A549 (cell line): ENCODE measurements around the gene MFAP2. TPM values are rescaled to one million over a fixed set of nuclear protein-coding genes. Genes with fewer than 3 reads are reported as not detected.

Experiments used
- ATAC-seq, 2 experiments: fragments of 200-7000 bp in 1 of 2; fragments of >200 bp in 1 of 2; cut with Nextera tagmentation in 1 of 2; cut with Tn5 transposase in 1 of 2; 3 replicates each; pipeline versions ENCODE4 v1.8.0 to v1.9.1; 2018 to 2020; ENCODE audit warnings: mild to moderate bottlenecking in 1 of 2, moderate library complexity in 1 of 2
- CTCF ChIA-PET: fragments of 300-600 bp; sonication (Branson Sonifier 250); formaldehyde crosslinking; extraction: SDS; loops from one replicate; lab custom pipeline; 2021; ENCODE audit warnings: antibody characterized with exemption, inconsistent platforms; lab: Yijun Ruan, JAX
- POLR2A ChIA-PET: fragments of 350-600 bp; formaldehyde crosslinking; extraction: SDS; loops from one replicate; lab custom pipeline; 2021; ENCODE audit warnings: antibody characterized with exemption, inconsistent platforms; lab: Yijun Ruan, JAX
- DNase-seq, 2 experiments: peaks; one replicate each; pipeline versions ENCODE4 v3.0.0 to v3.0.0-alpha.2; 2011 to 2016; ENCODE audit warnings: low read depth in 1 of 2, low spot score in 1 of 2
- FAIRE-seq: peaks from 2 replicates; lab custom pipeline; 2011; peaks lifted over from hg19 to GRCh38; lab: Jason Lieb, UNC
- H3K27ac ChIP-seq, 2 experiments: fragments of >200 bp; sonication (Bioruptor Twin); formaldehyde crosslinking; 3 replicates each; pipeline ENCODE4 v1.5.1; 2016 to 2017
- H3K4me1 ChIP-seq: fragments of >200 bp; sonication (Bioruptor Twin); formaldehyde crosslinking; 3 replicates; pipeline ENCODE4 v1.6.1; 2016
- H3K4me2 ChIP-seq: fragments of >200 bp; sonication (Bioruptor Twin); formaldehyde crosslinking; 3 replicates; pipeline ENCODE4 v1.6.1; 2016
- H3K4me3 ChIP-seq: fragments of >200 bp; sonication (Bioruptor Twin); formaldehyde crosslinking; 3 replicates; pipeline ENCODE4 v1.5.1; 2016
- H3K9me3 ChIP-seq: fragments of >200 bp; sonication (Bioruptor Twin); formaldehyde crosslinking; 3 replicates; pipeline ENCODE4 v1.6.1; 2016
- BHLHE40 ChIP-seq: IDR thresholded peaks from 2 replicates; pipeline ENCODE4 v1.6.1; 2012; ENCODE audit warnings: low read depth, low read length, inconsistent platforms
- CBX2 ChIP-seq: fragments of 200-600 bp; sonication (generic); IDR thresholded peaks from 2 replicates; pipeline ENCODE4 v1.6.1; 2016; ENCODE audit warnings: low read depth, mild to moderate bottlenecking, borderline replicate concordance
- CBX8 ChIP-seq: fragments of 200-600 bp; sonication (generic); IDR thresholded peaks from 2 replicates; pipeline ENCODE4 v1.6.1; 2016
- CHD2 ChIP-seq: fragments of 150-350 bp; IDR thresholded peaks from 2 replicates; pipeline ENCODE4 v1.6.1; 2014; ENCODE audit warnings: low read length; ENCODE audit not compliant: partially characterized antibody
- EHF ChIP-seq: fragments of 250-450 bp; sonication (Bioruptor Pico); IDR thresholded peaks from 2 replicates; pipeline ENCODE4 v1.5.0; 2020; ENCODE audit warnings: mild to moderate bottlenecking
- EP300 ChIP-seq, 2 experiments: fragments of >200 bp; sonication (Bioruptor Twin); formaldehyde crosslinking; IDR thresholded peaks; 2 replicates in 1 of 2; 3 replicates in 1 of 2; pipeline ENCODE4 v1.6.1; 2016 to 2017
- FOSB ChIP-seq: fragments of 250-450 bp; sonication (Bioruptor Pico); IDR thresholded peaks from 2 replicates; pipeline ENCODE4 v1.5.0; 2020; ENCODE audit warnings: mild to moderate bottlenecking, moderate library complexity
- FOXS1 ChIP-seq: fragments of 250-450 bp; sonication (Bioruptor Pico); IDR thresholded peaks from 2 replicates; pipeline ENCODE4 v1.5.0; 2020; ENCODE audit warnings: mild to moderate bottlenecking, moderate library complexity
- GATA3 ChIP-seq: IDR thresholded peaks from 2 replicates; pipeline ENCODE4 v1.6.1; 2012; ENCODE audit warnings: borderline replicate concordance
- HDAC2 ChIP-seq: fragments of 200-600 bp; sonication (generic); IDR thresholded peaks from 2 replicates; pipeline ENCODE4 v1.6.1; 2016
- HMGXB4 ChIP-seq: fragments of 250-450 bp; sonication (Bioruptor Pico); IDR thresholded peaks from 2 replicates; pipeline ENCODE4 v1.5.0; 2021; ENCODE audit warnings: mild to moderate bottlenecking, moderate library complexity, borderline replicate concordance
- HOXA7 ChIP-seq: fragments of 250-450 bp; sonication (Bioruptor Pico); IDR thresholded peaks from 2 replicates; pipeline ENCODE4 v1.5.0; 2020; ENCODE audit warnings: mild to moderate bottlenecking, moderate library complexity
- KDM1A ChIP-seq: fragments of 200-600 bp; sonication (generic); IDR thresholded peaks from 2 replicates; pipeline ENCODE4 v1.6.1; 2016; ENCODE audit warnings: low read depth, mild to moderate bottlenecking
- KDM5A ChIP-seq: fragments of 200-600 bp; sonication (generic); IDR thresholded peaks from 2 replicates; pipeline ENCODE4 v1.6.1; 2016; ENCODE audit warnings: antibody characterized with exemption, mild to moderate bottlenecking
- NFE2L2 ChIP-seq: fragments of 150-350 bp; conservative IDR thresholded peaks from 2 replicates; pipeline ENCODE4 v1.6.1; 2014; ENCODE audit warnings: low read length
- NPAS2 ChIP-seq: fragments of 250-450 bp; sonication (Bioruptor Pico); IDR thresholded peaks from 2 replicates; pipeline ENCODE4 v1.8.0; 2022; ENCODE audit warnings: mild to moderate bottlenecking, moderate library complexity, borderline replicate concordance
- PBX3 ChIP-seq: IDR thresholded peaks from 2 replicates; pipeline ENCODE4 v1.6.1; 2012
- PHF8 ChIP-seq: fragments of 200-600 bp; sonication (generic); IDR thresholded peaks from 2 replicates; pipeline ENCODE4 v1.6.1; 2016; ENCODE audit warnings: low read depth, mild to moderate bottlenecking, antibody characterized with exemption, moderate library complexity, borderline replicate concordance
- RAD21 ChIP-seq, 2 experiments: fragments of >200 bp in 1 of 2; sonication (Bioruptor Twin) in 1 of 2; formaldehyde crosslinking in 1 of 2; IDR thresholded peaks in 1 of 2; conservative IDR thresholded peaks in 1 of 2; 2 replicates in 1 of 2; 3 replicates in 1 of 2; pipeline ENCODE4 v1.6.1; 2012 to 2018; ENCODE audit warnings: inconsistent platforms in 1 of 2
- RNF2 ChIP-seq: fragments of 200-600 bp; sonication (generic); IDR thresholded peaks from 2 replicates; pipeline ENCODE4 v1.6.1; 2016; ENCODE audit warnings: low read depth, mild to moderate bottlenecking, antibody characterized with exemption, moderate library complexity, borderline replicate concordance
- SMC3 ChIP-seq: fragments of >200 bp; sonication (Bioruptor Twin); formaldehyde crosslinking; IDR thresholded peaks from 3 replicates; pipeline ENCODE4 v1.6.1; 2018; ENCODE audit warnings: inconsistent platforms
- TP53 ChIP-seq: fragments of 250-450 bp; sonication (Bioruptor Pico); IDR thresholded peaks from 2 replicates; pipeline ENCODE4 v1.5.0; 2021; ENCODE audit warnings: mild to moderate bottlenecking, moderate library complexity
- ZFP36 ChIP-seq: fragments of 450-650 bp; IDR thresholded peaks from 2 replicates; pipeline ENCODE4 v1.6.1; 2014; ENCODE audit warnings: borderline replicate concordance; ENCODE audit not compliant: partially characterized antibody
- ZSCAN20 ChIP-seq: fragments of 250-450 bp; sonication (Bioruptor Pico); IDR thresholded peaks from 2 replicates; pipeline ENCODE4 v1.8.0; 2022; ENCODE audit warnings: mild to moderate bottlenecking, moderate library complexity
- WGBS: methylation state at CpG from one replicate; pipeline ENCODE4 v1.1.6; 2017; ENCODE audit errors: missing lambda C conversion rate; 5-methylcytosine and 5-hydroxymethylcytosine counted together
- polyA plus RNA-seq, 4 experiments: library from polyadenylated mRNA; depleted of rRNA in 3 of 4; stranded (reverse); fragments of >200 nt; fragmentation: RNase III in 1 of 4; extraction: RNeasy Plus Mini Kit Qiagen cat#74134 plus additional on column Dnase treatment in 1 of 4; gene quantifications; 2 replicates in 3 of 4; 3 replicates in 1 of 4; pipeline ENCODE4 v1.2.3, GENCODE V29; 2011 to 2017
- TF ChIP-seq, protein P1 (sequence below): fragments of >200 bp; sonication (Bioruptor Twin); formaldehyde crosslinking; IDR thresholded peaks from 2 replicates; pipeline ENCODE4 v1.6.1; 2016
- TF ChIP-seq, protein P2 (sequence below): fragments of >200 bp; sonication (Bioruptor Twin); formaldehyde crosslinking; IDR thresholded peaks from 3 replicates; pipeline ENCODE4 v1.5.1; 2016
- TF ChIP-seq, protein P3 (sequence below): IDR thresholded peaks from 2 replicates; pipeline ENCODE4 v1.6.1; 2012
- TF ChIP-seq, protein P4 (sequence below): fragments of >200 bp; sonication (Bioruptor Twin); formaldehyde crosslinking; IDR thresholded peaks from 3 replicates; pipeline ENCODE4 v1.6.1; 2016
- TF ChIP-seq, protein P5 (sequence below): IDR thresholded peaks from 2 replicates; pipeline ENCODE4 v1.6.1; 2012; ENCODE audit warnings: low read depth, borderline replicate concordance

Gene MFAP2
- polyA plus RNA-seq, 2 of the 4 experiments (the other 2 are of a cell fraction), result 0.45 to 0.90 TPM

DNA sequence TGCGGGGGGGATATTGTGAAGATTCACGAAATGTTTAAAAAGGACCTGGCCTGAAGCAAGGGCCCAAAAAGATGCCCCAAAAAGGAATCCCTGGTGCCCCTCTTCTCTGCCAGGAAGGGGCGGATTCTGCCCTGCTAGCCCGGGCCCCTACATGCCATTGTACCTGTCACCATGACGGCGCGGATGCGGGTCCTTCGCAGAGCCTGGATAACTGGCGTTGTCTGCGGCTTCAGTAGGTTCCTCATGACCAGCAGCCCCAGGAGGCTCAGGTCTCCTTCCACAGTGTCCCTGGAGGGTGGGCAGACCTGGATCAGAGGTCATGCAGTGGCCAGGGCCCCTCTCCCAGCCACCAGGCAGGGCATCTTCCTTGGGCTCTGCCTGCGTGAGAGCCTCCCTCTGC, 11.2 kb upstream of the MFAP2 start:
- no peak overlapping the region for H3K4me2 ChIP-seq
- WGBS, result 93% methylated on average over 11 of the region's 12 CpGs
- H3K4me3 ChIP-seq, result no peak overlapping the region
- no peak overlapping the region for H3K27ac ChIP-seq
- ChIA-PET POLR2A (interaction anchor here (0.6 kb wide), 1 partner anchor 280 kb away, joined by 5 read pairs; no protein-coding TSS in a partner anchor), CTCF (no interaction called here)
- H3K4me1 ChIP-seq, result no peaks in the 10 kb centered on the region
- no peaks in the 10 kb centered on the region for H3K9me3 ChIP-seq
- DNase-seq (no peak), FAIRE-seq (no peak)
- no peak for TF ChIP-seq NPAS2
- no peak for TF ChIP-seq GATA3
- TF ChIP-seq PBX3, result no peak
- TF ChIP-seq FOXS1 (CRISPR knock-in tag), result no peak
- TF ChIP-seq, all 56 proteins: peak for 0
- no peak for ATAC-seq

GRCh38 chr1:16989676-16990391, 9.4 kb upstream of the MFAP2 start:
- POLR2A ChIA-PET, result no interaction called here
- ATAC-seq, result no peak

DNA sequence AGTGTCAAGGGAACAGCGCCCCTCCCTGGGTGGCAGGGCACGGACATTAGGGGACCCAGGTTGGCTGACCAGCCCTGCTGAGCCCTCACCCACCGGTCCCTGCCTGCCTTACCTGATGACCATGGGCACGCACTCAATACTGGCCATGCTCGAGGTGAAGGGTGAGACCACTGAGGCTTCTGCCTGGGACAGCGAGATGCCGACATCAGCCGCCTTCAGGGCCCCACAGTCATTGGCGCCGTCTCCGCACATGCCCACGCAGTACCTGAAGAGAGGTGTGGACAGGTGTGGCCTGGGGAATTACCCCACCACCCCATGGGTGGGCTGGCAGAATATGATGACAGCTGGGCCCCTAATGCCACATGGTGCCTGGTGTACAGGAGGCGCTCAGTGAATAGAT, 7.8 kb upstream of the MFAP2 start:
- POLR2A ChIA-PET, result no interaction called here
- H3K9me3 ChIP-seq, result no peaks in the 10 kb centered on the region
- FAIRE-seq (no peak), ATAC-seq (no peak), DNase-seq (no peak)
- H3K4me1 ChIP-seq, result peaks cover 4% of the 10 kb centered on the region; the same call in 1 of the 3 replicates
- H3K4me2 ChIP-seq, result no peak overlapping the region
- CTCF ChIA-PET, result interaction anchor here (1.0 to 3.1 kb wide), 7 partner anchors 14 to 36 kb away, joined by 3 to 12 read pairs (median 4); no protein-coding TSS in a partner anchor
- no peak overlapping the region for H3K4me3 ChIP-seq
- 78% methylated on average over 1 of the region's 13 CpGs for WGBS
- H3K27ac ChIP-seq, result no peak overlapping the region
- TF ChIP-seq NFE2L2, result no peak
- no peak for TF ChIP-seq SMC3
- no peak for TF ChIP-seq EHF (CRISPR knock-in tag)
- no peak for TF ChIP-seq HDAC2
- TF ChIP-seq, protein P1, sequence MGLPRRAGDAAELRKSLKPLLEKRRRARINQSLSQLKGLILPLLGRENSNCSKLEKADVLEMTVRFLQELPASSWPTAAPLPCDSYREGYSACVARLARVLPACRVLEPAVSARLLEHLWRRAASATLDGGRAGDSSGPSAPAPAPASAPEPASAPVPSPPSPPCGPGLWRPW, result no peak
- TF ChIP-seq ZSCAN20, result no peak
- TF ChIP-seq PBX3, result no peak
- TF ChIP-seq HMGXB4 (CRISPR knock-in tag), result no peak
- TF ChIP-seq, protein P2, sequence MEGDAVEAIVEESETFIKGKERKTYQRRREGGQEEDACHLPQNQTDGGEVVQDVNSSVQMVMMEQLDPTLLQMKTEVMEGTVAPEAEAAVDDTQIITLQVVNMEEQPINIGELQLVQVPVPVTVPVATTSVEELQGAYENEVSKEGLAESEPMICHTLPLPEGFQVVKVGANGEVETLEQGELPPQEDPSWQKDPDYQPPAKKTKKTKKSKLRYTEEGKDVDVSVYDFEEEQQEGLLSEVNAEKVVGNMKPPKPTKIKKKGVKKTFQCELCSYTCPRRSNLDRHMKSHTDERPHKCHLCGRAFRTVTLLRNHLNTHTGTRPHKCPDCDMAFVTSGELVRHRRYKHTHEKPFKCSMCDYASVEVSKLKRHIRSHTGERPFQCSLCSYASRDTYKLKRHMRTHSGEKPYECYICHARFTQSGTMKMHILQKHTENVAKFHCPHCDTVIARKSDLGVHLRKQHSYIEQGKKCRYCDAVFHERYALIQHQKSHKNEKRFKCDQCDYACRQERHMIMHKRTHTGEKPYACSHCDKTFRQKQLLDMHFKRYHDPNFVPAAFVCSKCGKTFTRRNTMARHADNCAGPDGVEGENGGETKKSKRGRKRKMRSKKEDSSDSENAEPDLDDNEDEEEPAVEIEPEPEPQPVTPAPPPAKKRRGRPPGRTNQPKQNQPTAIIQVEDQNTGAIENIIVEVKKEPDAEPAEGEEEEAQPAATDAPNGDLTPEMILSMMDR, result no peak
- TF ChIP-seq CBX2, result no peak
- no peak for TF ChIP-seq KDM5A
- TF ChIP-seq HOXA7, result no peak
- no peak for TF ChIP-seq GATA3

More at GRCh38 chr1:16989676-16990391, 9.4 kb upstream of the MFAP2 start:
- Histone ChIP-seq H3K4me2 (no peak overlapping the region), H3K4me3 (no peak overlapping the region), H3K27ac (no peak overlapping the region), H3K4me1 (peaks cover 3% of the 10 kb centered on the region; the same call in 1 of the 3 replicates), H3K9me3 (no peaks in the 10 kb centered on the region)
- TF ChIP-seq CHD2, result no peak
- no peak for TF ChIP-seq FOSB (CRISPR knock-in tag)
- no peak for TF ChIP-seq ZFP36
- TF ChIP-seq TP53 (CRISPR knock-in tag), result no peak
- TF ChIP-seq, protein P3, sequence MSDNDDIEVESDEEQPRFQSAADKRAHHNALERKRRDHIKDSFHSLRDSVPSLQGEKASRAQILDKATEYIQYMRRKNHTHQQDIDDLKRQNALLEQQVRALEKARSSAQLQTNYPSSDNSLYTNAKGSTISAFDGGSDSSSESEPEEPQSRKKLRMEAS, result no peak
- TF ChIP-seq RAD21 (conservative IDR thresholded peaks at IDR 0.05 in 1 of 2, IDR thresholded peaks at IDR 0.05 in 1 of 2), result no peak
- TF ChIP-seq, protein P4, sequence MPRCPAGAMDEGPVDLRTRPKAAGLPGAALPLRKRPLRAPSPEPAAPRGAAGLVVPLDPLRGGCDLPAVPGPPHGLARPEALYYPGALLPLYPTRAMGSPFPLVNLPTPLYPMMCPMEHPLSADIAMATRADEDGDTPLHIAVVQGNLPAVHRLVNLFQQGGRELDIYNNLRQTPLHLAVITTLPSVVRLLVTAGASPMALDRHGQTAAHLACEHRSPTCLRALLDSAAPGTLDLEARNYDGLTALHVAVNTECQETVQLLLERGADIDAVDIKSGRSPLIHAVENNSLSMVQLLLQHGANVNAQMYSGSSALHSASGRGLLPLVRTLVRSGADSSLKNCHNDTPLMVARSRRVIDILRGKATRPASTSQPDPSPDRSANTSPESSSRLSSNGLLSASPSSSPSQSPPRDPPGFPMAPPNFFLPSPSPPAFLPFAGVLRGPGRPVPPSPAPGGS, result no peak
- TF ChIP-seq RNF2, result no peak
- no peak for TF ChIP-seq KDM1A
- TF ChIP-seq, protein P5, sequence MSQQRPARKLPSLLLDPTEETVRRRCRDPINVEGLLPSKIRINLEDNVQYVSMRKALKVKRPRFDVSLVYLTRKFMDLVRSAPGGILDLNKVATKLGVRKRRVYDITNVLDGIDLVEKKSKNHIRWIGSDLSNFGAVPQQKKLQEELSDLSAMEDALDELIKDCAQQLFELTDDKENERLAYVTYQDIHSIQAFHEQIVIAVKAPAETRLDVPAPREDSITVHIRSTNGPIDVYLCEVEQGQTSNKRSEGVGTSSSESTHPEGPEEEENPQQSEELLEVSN, result no peak
- TF ChIP-seq PHF8, result no peak
- TF ChIP-seq BHLHE40, result no peak
- TF ChIP-seq EP300 (IDR thresholded peaks at IDR 0.05), result no peak
- no peak for TF ChIP-seq SMC3
- TF ChIP-seq CBX8, result no peak
- CTCF ChIA-PET, result interaction anchor here (0.9 to 1.4 kb wide), 4 partner anchors 12 to 38 kb away, joined by 3 to 4 read pairs (median 4); no protein-coding TSS in a partner anchor
- DNase-seq, result no peak
- WGBS, result 94% methylated on average over 19 of the region's 22 CpGs
- no peak for FAIRE-seq
